ENCODE data around the gene DHRS2. TPM values are rescaled to one million over a fixed set of nuclear protein-coding genes. Genes with fewer than 3 reads are reported as not detected.
A peak's percentile ranks its signal among the peaks of the same experiment; 100 is the strongest.

DHRS2 gene
- total and polyA plus RNA-seq, 2 of the 13 experiments (the other 11 are each of a cell fraction or from before 2014, with no cell fraction given): 1,621 to 3,021 TPM

DNA sequence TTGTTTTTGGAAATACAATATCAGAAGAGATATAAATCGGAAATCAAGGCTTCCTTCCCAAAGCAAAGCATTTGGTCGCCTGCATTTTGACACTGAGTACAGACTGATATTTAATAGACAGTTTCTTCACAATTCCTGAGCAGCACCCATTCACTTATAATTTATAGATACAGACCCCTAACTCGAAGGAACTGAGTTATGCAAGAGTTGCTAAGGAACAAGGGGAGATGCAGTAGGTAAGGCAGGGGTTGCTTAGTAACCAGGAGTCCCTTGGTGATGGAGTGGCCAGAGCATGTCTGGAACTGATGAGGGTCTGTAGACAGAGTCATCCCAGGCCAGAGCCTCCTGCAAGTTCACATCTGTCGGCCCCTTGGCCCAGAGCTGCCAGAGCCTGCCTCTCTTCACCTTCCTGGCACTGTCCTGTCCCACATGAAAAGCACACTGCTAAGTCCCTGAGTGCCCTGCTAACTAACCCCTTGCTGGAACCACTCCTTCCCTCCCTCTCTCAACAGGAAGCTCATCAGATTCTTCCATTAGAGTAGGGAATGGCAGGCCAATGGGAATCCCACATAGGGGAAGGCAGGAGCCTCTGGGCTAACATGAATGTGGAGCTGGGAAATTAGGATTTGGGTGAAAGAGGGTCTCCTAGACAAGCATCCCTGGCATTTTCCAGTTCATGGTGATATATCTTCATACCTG, 3.6 kb upstream of the DHRS2 start (continued):
- TF ChIP-seq, protein P1, sequence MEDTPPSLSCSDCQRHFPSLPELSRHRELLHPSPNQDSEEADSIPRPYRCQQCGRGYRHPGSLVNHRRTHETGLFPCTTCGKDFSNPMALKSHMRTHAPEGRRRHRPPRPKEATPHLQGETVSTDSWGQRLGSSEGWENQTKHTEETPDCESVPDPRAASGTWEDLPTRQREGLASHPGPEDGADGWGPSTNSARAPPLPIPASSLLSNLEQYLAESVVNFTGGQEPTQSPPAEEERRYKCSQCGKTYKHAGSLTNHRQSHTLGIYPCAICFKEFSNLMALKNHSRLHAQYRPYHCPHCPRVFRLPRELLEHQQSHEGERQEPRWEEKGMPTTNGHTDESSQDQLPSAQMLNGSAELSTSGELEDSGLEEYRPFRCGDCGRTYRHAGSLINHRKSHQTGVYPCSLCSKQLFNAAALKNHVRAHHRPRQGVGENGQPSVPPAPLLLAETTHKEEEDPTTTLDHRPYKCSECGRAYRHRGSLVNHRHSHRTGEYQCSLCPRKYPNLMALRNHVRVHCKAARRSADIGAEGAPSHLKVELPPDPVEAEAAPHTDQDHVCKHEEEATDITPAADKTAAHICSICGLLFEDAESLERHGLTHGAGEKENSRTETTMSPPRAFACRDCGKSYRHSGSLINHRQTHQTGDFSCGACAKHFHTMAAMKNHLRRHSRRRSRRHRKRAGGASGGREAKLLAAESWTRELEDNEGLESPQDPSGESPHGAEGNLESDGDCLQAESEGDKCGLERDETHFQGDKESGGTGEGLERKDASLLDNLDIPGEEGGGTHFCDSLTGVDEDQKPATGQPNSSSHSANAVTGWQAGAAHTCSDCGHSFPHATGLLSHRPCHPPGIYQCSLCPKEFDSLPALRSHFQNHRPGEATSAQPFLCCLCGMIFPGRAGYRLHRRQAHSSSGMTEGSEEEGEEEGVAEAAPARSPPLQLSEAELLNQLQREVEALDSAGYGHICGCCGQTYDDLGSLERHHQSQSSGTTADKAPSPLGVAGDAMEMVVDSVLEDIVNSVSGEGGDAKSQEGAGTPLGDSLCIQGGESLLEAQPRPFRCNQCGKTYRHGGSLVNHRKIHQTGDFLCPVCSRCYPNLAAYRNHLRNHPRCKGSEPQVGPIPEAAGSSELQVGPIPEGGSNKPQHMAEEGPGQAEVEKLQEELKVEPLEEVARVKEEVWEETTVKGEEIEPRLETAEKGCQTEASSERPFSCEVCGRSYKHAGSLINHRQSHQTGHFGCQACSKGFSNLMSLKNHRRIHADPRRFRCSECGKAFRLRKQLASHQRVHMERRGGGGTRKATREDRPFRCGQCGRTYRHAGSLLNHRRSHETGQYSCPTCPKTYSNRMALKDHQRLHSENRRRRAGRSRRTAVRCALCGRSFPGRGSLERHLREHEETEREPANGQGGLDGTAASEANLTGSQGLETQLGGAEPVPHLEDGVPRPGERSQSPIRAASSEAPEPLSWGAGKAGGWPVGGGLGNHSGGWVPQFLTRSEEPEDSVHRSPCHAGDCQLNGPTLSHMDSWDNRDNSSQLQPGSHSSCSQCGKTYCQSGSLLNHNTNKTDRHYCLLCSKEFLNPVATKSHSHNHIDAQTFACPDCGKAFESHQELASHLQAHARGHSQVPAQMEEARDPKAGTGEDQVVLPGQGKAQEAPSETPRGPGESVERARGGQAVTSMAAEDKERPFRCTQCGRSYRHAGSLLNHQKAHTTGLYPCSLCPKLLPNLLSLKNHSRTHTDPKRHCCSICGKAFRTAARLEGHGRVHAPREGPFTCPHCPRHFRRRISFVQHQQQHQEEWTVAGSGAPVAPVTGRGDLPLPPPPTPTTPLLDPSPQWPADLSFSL (CRISPR knock-in tag; IDR thresholded peaks at IDR 0.05): no peak
- TF ChIP-seq PHF5A (CRISPR knock-in tag; IDR thresholded peaks at IDR 0.05; ENCODE audit: low read depth, unreplicated experiment): no peak
- no peak for TF ChIP-seq SMARCC2 (IDR thresholded peaks at IDR 0.05)
- TF ChIP-seq ELF1 (CRISPR knock-in tag; IDR thresholded peaks at IDR 0.05): peak; percentile 46; the same call in 1 of the 2 replicates
- 0 out of 2 replicates have a peak, but pooled peaks have one; percentile 47 for TF ChIP-seq ZNF34 (CRISPR knock-in tag; IDR thresholded peaks at IDR 0.05; ENCODE audit: borderline replicate concordance)
- TF ChIP-seq, protein P2, sequence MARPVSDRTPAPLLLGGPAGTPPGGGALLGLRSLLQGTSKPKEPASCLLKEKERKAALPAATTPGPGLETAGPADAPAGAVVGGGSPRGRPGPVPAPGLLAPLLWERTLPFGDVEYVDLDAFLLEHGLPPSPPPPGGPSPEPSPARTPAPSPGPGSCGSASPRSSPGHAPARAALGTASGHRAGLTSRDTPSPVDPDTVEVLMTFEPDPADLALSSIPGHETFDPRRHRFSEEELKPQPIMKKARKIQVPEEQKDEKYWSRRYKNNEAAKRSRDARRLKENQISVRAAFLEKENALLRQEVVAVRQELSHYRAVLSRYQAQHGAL (CRISPR knock-in tag; IDR thresholded peaks at IDR 0.05; ENCODE audit: not compliant biosample characterization): no peak
- no peak for TF ChIP-seq ZFP1 (CRISPR knock-in tag; IDR thresholded peaks at IDR 0.05)
- no peak for TF ChIP-seq U2AF2 (IDR thresholded peaks at IDR 0.05; ENCODE audit: low read depth, low read length)
- TF ChIP-seq ATF1 (CRISPR knock-in tag; IDR thresholded peaks at IDR 0.05): no peak
- no peak for TF ChIP-seq MTF2 (CRISPR knock-in tag; IDR thresholded peaks at IDR 0.05; ENCODE audit: borderline replicate concordance)
- TF ChIP-seq ZNF792 (CRISPR knock-in tag; IDR thresholded peaks at IDR 0.05): 0 out of 2 replicates have a peak, but pooled peaks have one; percentile 10
- TF ChIP-seq TARDBP (CRISPR knock-in tag; IDR thresholded peaks at IDR 0.05): 0 out of 2 replicates have a peak, but pooled peaks have one; percentile 19
- no peak for TF ChIP-seq ZFP36L1 (CRISPR knock-in tag; IDR thresholded peaks at IDR 0.05)
- no peak for TF ChIP-seq SSRP1 (CRISPR knock-in tag; IDR thresholded peaks at IDR 0.05)
- TF ChIP-seq, protein P3, sequence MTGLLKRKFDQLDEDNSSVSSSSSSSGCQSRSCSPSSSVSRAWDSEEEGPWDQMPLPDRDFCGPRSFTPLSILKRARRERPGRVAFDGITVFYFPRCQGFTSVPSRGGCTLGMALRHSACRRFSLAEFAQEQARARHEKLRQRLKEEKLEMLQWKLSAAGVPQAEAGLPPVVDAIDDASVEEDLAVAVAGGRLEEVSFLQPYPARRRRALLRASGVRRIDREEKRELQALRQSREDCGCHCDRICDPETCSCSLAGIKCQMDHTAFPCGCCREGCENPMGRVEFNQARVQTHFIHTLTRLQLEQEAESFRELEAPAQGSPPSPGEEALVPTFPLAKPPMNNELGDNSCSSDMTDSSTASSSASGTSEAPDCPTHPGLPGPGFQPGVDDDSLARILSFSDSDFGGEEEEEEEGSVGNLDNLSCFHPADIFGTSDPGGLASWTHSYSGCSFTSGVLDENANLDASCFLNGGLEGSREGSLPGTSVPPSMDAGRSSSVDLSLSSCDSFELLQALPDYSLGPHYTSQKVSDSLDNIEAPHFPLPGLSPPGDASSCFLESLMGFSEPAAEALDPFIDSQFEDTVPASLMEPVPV (CRISPR knock-in tag; IDR thresholded peaks at IDR 0.05): 0 out of 2 replicates have a peak, but pooled peaks have one; percentile 14
- TF ChIP-seq ZFY (CRISPR knock-in tag; IDR thresholded peaks at IDR 0.05): no peak
- TF ChIP-seq, protein P4, sequence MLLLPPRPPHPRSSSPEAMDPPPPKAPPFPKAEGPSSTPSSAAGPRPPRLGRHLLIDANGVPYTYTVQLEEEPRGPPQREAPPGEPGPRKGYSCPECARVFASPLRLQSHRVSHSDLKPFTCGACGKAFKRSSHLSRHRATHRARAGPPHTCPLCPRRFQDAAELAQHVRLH (CRISPR knock-in tag; IDR thresholded peaks at IDR 0.05; ENCODE audit: borderline replicate concordance, low read depth): no peak
- no peak for TF ChIP-seq RCOR2 (CRISPR knock-in tag; IDR thresholded peaks at IDR 0.05)
- no peak for TF ChIP-seq TBL1XR1 (IDR thresholded peaks at IDR 0.05; ENCODE audit: borderline replicate concordance, low read length, partially characterized antibody)

All from HepG2 (cell line).